ENCODE data around the gene FHOD3. TPM values are rescaled to one million over a fixed set of nuclear protein-coding genes. Genes with fewer than 3 reads are reported as not detected.

Gene FHOD3
- total RNA-seq, 1 donor from 2014 or later: 33.3 TPM

- no peak for DNase-seq (ENCODE audit: low spot score)
- no peak for ATAC-seq
- intact Hi-C loops (cut with DNase I): no loop called here
These were observed 217.3 kb downstream of the FHOD3 start for GRCh38 chr18:36514778-36515177.

- ATAC-seq (no peak), DNase-seq (ENCODE audit: low spot score) (no peak)
- intact Hi-C loops (cut with DNase I): no loop called here
These were observed 218.7 kb downstream of the FHOD3 start for GRCh38 chr18:36516258-36516657.

GRCh38 chr18:36516726-36517125 lies 219.2 kb downstream of the FHOD3 start:
- ATAC-seq (no peak), DNase-seq (ENCODE audit: low spot score) (no peak)
- intact Hi-C loops (cut with DNase I): no loop called here

- ATAC-seq (peak; percentile 25), DNase-seq (ENCODE audit: low spot score) (no peak)
- intact Hi-C loops (cut with DNase I): no loop called here
These were observed 221.3 kb downstream of the FHOD3 start for GRCh38 chr18:36518839-36519238.

GRCh38 chr18:36519358-36519757 lies 221.8 kb downstream of the FHOD3 start:
- no peak for ATAC-seq
- no peak for DNase-seq (ENCODE audit: low spot score)
- intact Hi-C loops (cut with DNase I): no loop called here

DNA sequence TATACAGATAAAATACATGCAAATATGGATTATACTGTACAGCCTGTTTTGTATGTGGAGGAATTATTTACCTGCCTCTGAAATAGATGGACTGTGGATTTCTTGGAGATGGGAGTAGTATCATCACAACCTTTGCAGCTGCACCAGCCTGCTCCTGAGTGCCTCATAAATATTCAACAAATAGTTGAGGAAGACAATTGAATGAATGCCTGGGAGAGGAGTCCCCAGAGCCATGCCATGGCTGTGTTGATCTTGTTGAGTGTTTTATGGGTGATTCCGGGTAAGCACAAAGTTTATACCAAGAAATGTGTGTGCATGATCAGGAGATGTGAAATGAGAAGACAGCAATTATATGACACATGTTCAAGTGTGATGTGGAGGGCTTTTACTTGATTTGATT lies 225.0 kb downstream of the FHOD3 start:
- ATAC-seq (no peak), DNase-seq (ENCODE audit: low spot score) (no peak)
- intact Hi-C loops (cut with DNase I): no loop called here

GRCh38 chr18:36525913-36526312 lies 228.4 kb downstream of the FHOD3 start:
- intact Hi-C loops (cut with DNase I): no loop called here
- ATAC-seq (no peak), DNase-seq (ENCODE audit: low spot score) (no peak)

DNA sequence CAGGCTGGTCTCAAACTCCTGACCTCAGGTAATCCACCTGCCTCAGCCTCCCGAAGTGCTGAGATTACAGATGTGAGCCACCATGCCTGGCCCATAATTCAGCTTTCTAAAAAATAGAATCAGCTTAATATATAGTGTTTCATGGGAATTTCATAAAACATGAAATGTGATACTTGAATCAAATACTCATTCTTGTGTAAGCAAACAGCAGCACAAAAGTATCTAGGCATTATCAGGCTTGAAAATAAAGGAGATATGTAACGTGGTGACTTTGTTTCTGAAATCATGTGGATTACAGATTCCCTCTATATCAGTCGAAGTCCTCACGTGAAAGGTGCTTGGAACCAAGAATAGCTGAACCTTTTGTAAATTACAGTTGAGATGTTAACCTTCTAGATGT lies 229.1 kb downstream of the FHOD3 start:
- no peak for ATAC-seq
- no peak for DNase-seq (ENCODE audit: low spot score)
- intact Hi-C loops (cut with DNase I): no loop called here

GRCh38 chr18:36527051-36527450 lies 229.5 kb downstream of the FHOD3 start:
- ATAC-seq: no peak
- no peak for DNase-seq (ENCODE audit: low spot score)
- intact Hi-C loops (cut with DNase I): no loop called here

GRCh38 chr18:36527740-36528455 lies 230.4 kb downstream of the FHOD3 start:
- intact Hi-C loops (cut with DNase I): no loop called here
- ATAC-seq: no peak
- DNase-seq (ENCODE audit: low spot score): no peak

DNA sequence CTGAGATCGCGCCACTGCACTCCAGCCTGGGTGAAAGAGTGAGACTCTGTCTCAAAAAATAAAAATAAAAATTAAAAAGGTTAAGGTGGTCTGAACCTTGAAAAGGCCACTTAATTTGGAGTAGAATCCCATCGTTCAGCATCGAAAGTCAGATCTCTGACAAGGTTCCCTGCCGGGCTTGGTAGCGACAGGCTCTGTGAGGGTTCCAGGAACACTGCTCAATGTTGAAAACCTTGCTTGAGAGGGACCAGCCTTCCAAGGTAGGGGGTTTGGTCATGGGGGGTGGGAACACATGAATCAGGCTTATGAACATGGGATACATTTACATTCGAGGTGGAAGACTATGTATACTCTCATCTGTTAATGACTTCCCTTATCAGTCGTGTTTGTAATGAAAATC lies 232.2 kb downstream of the FHOD3 start:
- DNase-seq (ENCODE audit: low spot score) (no peak), ATAC-seq (no peak)
- intact Hi-C loops (cut with DNase I): no loop called here

DNA sequence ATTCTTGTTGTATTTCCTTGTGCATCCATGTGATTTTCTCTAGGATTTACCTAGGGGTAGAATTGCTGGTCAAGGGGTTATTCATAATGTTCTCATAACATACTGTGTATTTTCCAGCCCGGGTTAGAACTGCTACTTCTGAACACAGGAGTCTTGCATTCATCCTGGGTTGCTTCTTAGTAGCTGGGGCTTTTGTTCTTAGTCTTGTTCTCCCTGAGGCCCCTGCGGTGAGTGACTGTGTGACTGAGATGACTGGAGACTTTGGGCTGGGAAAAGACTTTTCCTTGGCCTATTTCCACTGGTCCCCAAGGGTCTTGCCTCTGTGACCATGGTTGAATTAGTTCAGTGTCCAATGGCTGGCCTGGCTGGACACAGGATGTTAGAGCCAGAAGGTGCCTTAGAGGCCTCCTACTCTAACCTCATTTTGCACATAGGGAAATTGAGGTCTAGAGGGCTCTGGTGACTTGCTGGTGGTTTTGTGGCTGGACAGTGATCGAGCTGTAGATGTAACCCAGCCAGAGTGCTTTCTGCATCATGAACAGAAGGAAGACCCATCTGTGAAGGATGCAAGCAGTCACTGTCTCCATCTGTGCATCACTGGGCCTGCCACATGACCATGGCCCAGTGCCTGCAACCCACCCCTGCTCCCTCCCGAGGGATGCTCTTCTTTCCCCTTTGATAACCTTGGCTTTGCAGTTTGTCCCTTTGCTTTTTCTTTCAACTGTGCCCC lies 233.3 kb downstream of the FHOD3 start:
- DNase-seq (ENCODE audit: low spot score): no peak
- intact Hi-C loops (cut with DNase I): no loop called here
- ATAC-seq: no peak

DNA sequence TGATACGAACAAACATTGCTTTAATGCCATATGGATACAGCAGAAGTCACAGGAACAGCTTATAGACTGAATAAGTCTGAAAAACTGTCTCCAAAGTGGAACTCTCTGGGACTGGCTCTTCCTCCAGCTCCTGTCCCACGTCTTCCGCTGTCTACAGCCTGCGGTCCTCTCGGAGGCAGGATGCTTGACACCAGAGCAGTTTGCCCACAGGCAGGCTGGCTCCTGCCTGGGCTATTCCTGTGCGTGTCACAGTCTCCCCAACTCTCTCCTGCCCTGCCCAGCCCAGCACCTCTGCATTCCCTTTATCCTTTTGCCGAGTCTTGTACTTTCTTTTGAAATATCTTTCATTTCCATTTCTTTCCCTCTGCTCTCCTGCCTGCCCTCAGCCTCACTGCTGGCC lies 234.1 kb downstream of the FHOD3 start:
- ATAC-seq: no peak
- DNase-seq (ENCODE audit: low spot score): no peak
- intact Hi-C loops (cut with DNase I): no loop called here

DNA sequence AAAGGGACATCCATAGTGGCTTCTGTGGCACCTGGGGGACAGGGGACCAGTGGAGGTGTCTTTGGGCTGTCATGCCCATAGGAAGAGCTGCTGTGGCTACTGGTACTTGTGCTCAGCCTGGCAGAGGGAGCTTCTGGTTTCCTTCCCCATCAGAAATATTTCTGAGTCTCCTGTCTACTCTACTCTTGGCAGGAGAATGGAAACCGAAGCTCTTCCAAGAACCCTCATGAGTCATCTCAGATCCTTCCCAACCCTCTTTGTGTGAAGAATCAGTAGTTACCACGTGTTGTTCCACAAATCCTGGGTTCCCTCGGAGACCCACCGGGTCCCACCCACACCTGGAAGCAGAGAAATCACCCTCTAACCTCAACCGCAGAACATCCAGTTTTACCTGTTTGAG lies 234.9 kb downstream of the FHOD3 start:
- intact Hi-C loops (cut with DNase I): no loop called here
- ATAC-seq: no peak

GRCh38 chr18:36532815-36533214 lies 235.3 kb downstream of the FHOD3 start:
- DNase-seq (ENCODE audit: low spot score) (no peak), ATAC-seq (no peak)
- intact Hi-C loops (cut with DNase I): no loop called here

More for the DNA sequence above, 234.9 kb downstream of the FHOD3 start:
- DNase-seq (ENCODE audit: low spot score): no peak

DNA sequence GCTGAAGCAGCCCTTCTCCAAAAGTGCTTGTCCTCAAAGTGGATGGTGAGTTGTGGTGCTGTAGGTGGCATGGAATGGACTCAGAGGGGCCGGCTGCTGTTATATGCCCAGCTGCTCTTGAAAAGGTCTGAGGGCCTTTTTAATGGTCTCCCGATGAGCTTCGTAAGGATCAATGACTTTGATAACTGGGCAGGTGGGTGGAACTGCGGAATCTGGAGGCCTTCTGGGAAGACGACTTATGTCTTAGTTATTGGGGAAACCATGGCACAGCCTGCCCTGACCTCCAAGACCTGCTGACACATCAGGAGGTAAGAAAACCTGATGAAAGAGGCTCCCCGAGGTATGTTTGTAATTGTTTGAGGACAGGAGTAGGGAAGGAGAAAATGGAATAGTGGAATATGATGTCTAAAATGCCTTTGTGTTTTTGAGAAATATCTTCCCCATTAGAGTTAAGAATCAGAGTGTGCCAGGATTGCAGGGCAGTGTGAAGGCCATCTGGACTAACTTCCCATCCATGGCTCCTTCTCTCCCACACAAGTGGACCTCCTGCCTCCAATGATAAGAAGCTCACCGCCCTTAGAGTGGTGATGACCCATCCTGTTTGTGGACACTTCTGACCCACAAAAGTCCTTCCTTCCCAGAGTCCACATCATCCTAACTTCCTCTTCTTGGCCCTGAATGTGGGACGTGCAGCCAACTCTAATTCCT lies 236.1 kb downstream of the FHOD3 start:
- intact Hi-C loops (cut with DNase I): no loop called here
- no peak for DNase-seq (ENCODE audit: low spot score)
- no peak for ATAC-seq

GRCh38 chr18:36534154-36534688 lies 236.7 kb downstream of the FHOD3 start:
- DNase-seq (ENCODE audit: low spot score) (no peak), ATAC-seq (no peak)
- intact Hi-C loops (cut with DNase I): no loop called here

DNA sequence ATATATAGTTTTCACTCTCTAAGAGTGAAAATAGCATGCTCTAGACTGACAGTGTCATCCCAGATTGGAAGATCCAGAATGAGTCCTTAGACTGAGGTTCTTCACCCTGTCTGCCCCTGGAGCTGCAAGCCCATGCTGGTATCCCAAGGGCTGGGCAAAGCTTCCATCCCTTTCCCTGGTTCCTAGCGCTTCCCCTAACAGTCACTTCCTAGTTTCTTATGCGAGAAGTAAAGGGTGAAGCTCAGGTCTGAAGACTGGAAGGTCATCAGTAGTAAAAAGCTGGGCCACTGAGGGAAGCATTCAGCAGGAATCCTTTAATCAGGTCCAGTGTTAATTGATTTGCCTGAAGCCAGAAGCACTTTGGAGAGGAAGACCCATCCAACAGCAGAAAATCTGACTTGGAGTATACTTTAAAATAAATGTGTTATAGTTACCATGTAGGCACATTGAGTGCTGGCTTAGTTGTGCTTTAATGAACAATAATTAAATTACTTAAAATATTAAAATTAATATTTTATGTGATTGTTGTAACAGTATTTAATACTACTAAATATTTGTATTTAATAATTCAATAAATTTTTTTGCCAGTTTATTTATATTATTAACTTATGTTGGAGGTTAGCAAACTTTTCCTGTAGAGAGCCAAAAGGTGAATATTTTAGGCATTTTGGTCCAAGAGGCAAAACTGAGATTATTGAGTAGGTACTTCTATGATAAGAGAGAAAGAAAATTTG lies 237.9 kb downstream of the FHOD3 start:
- DNase-seq (ENCODE audit: low spot score) (no peak), ATAC-seq (no peak)
- intact Hi-C loops (cut with DNase I): no loop called here

DNA sequence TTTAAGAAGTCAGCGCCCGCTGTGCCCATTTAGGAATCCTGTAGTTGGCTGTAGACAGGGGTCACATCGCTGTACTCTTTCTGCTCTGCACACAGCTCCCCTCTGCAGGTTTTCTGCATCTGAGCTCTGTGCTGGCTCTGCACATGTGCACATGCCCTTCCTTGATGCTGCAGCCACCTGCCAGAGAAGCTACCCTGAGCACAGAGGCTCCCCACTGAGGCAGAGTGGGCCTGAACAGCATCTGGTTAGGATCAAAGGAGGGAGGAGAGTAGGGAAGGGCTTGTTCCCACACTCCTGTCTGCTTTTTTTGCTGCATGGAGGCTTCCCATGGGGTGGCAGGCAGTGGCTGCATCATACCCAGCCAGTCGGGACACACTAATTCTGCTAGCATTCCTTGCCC lies 238.9 kb downstream of the FHOD3 start:
- no peak for ATAC-seq
- intact Hi-C loops (cut with DNase I): no loop called here
- no peak for DNase-seq (ENCODE audit: low spot score)
